ENCODE measurements around the gene TRAM2. TPM values are rescaled to one million over a fixed set of nuclear protein-coding genes. Genes with fewer than 3 reads are reported as not detected.

Gene TRAM2
- total RNA-seq, 1 donor from 2014 or later: 22.1 TPM

- peaks cover 5% of the 10 kb centered on the region for H3K4me1 Mint-ChIP-seq
- no peak for DNase-seq (ENCODE audit: low spot score in 2 of 2, unreplicated experiment in 2 of 2)
- H3K27me3 Mint-ChIP-seq (ENCODE audit: low read depth): no peaks in the 10 kb centered on the region
- H3K4me3 Mint-ChIP-seq: no peak overlapping the region
- no peaks in the 10 kb centered on the region for H3K9me3 Mint-ChIP-seq
- peaks cover 28% of the 10 kb centered on the region for H3K36me3 Mint-ChIP-seq
- H3K27ac Mint-ChIP-seq: no peak overlapping the region
- TF ChIP-seq, protein P1, sequence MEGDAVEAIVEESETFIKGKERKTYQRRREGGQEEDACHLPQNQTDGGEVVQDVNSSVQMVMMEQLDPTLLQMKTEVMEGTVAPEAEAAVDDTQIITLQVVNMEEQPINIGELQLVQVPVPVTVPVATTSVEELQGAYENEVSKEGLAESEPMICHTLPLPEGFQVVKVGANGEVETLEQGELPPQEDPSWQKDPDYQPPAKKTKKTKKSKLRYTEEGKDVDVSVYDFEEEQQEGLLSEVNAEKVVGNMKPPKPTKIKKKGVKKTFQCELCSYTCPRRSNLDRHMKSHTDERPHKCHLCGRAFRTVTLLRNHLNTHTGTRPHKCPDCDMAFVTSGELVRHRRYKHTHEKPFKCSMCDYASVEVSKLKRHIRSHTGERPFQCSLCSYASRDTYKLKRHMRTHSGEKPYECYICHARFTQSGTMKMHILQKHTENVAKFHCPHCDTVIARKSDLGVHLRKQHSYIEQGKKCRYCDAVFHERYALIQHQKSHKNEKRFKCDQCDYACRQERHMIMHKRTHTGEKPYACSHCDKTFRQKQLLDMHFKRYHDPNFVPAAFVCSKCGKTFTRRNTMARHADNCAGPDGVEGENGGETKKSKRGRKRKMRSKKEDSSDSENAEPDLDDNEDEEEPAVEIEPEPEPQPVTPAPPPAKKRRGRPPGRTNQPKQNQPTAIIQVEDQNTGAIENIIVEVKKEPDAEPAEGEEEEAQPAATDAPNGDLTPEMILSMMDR (IDR thresholded peaks at IDR 0.05; ENCODE audit: unreplicated experiment): no peak
Observed at GRCh38 chr6:52503851-52504781, 72.7 kb downstream of the TRAM2 start.

- Mint-ChIP-seq H3K4me1 (peaks cover 5% of the 10 kb centered on the region), H3K27ac (no peak overlapping the region), H3K36me3 (peaks cover 20% of the 10 kb centered on the region), H3K4me3 (no peak overlapping the region), H3K27me3 (ENCODE audit: low read depth) (no peaks in the 10 kb centered on the region), H3K9me3 (no peaks in the 10 kb centered on the region)
- no peak for DNase-seq (ENCODE audit: low spot score in 2 of 2, unreplicated experiment in 2 of 2)
- TF ChIP-seq, protein P1 (IDR thresholded peaks at IDR 0.05; ENCODE audit: unreplicated experiment): no peak
Observed at GRCh38 chr6:52503323-52503747, 73.5 kb downstream of the TRAM2 start.

DNA sequence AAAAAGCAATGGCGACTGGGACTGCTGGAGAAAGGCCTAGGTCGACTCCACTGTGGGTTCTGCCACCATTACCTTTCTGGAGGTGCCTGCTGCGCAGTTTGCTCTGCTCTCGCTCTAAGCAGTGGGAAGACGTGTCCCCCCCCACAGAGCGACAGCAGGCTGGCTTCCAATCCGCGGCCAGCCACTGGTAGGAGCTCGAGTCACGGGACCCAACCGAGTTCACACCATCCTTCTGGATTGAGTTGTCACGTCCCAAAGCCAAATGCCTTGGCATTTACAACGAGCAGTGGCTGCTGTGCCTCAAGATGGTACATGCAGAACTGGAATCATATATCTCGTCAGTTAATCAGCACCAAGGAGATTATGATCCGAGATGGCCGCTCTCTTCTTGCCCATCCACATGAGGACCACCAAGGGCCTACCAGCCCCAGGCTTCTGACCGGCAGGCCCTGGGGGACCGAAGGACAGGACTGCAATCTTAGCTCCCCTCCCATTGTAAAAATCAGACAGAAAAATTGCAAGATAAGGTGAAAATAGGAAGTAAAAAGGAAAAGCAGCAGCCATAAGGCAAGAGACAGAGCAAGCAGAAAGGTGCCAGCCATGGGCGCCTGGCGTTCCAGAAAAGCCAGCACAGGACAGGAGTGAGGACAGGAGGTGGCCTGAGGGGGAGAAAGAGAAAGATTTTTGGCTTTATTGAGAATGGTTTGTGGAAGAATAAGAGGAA, 74.4 kb downstream of the TRAM2 start:
- H3K9me3 Mint-ChIP-seq: no peaks in the 10 kb centered on the region
- no peak for DNase-seq (ENCODE audit: low spot score in 2 of 2, unreplicated experiment in 2 of 2)
- no peaks in the 10 kb centered on the region for H3K27me3 Mint-ChIP-seq (ENCODE audit: low read depth)
- H3K36me3 Mint-ChIP-seq: peaks cover 11% of the 10 kb centered on the region
- peaks cover 5% of the 10 kb centered on the region for H3K4me1 Mint-ChIP-seq
- no peak overlapping the region for H3K27ac Mint-ChIP-seq
- H3K4me3 Mint-ChIP-seq: no peak overlapping the region
- TF ChIP-seq, protein P1 (IDR thresholded peaks at IDR 0.05; ENCODE audit: unreplicated experiment): no peak

- peaks cover 10% of the 10 kb centered on the region for H3K36me3 Mint-ChIP-seq
- TF ChIP-seq, protein P1 (IDR thresholded peaks at IDR 0.05; ENCODE audit: unreplicated experiment): no peak
- no peak overlapping the region for H3K4me3 Mint-ChIP-seq
- no peaks in the 10 kb centered on the region for H3K9me3 Mint-ChIP-seq
- H3K27ac Mint-ChIP-seq: no peak overlapping the region
- peaks cover 5% of the 10 kb centered on the region for H3K4me1 Mint-ChIP-seq
- H3K27me3 Mint-ChIP-seq (ENCODE audit: low read depth): no peaks in the 10 kb centered on the region
- DNase-seq (ENCODE audit: low spot score in 2 of 2, unreplicated experiment in 2 of 2): no peak
Observed at GRCh38 chr6:52500238-52501129, 76.4 kb downstream of the TRAM2 start.

- H3K4me3 Mint-ChIP-seq: no peak overlapping the region
- peaks cover 4% of the 10 kb centered on the region for H3K9me3 Mint-ChIP-seq
- H3K36me3 Mint-ChIP-seq: peaks cover 17% of the 10 kb centered on the region
- TF ChIP-seq, protein P1 (IDR thresholded peaks at IDR 0.05; ENCODE audit: unreplicated experiment): no peak
- H3K27ac Mint-ChIP-seq: no peak overlapping the region
- no peak for DNase-seq (ENCODE audit: low spot score in 2 of 2, unreplicated experiment in 2 of 2)
- H3K4me1 Mint-ChIP-seq: peaks cover 5% of the 10 kb centered on the region
- H3K27me3 Mint-ChIP-seq (ENCODE audit: low read depth): no peaks in the 10 kb centered on the region
Observed at GRCh38 chr6:52499681-52500236, 77.1 kb downstream of the TRAM2 start.

All from mesothelial cell of epicardium (in vitro differentiated cells).